Measurements from ENCODE around the gene DNAH10. TPM values are rescaled to one million over a fixed set of nuclear protein-coding genes. Genes with fewer than 3 reads are reported as not detected.

DNAH10 gene
- total RNA-seq, 4 donors from 2014 or later: under 0.01 to 1.7 (median 0.28) TPM

DNA sequence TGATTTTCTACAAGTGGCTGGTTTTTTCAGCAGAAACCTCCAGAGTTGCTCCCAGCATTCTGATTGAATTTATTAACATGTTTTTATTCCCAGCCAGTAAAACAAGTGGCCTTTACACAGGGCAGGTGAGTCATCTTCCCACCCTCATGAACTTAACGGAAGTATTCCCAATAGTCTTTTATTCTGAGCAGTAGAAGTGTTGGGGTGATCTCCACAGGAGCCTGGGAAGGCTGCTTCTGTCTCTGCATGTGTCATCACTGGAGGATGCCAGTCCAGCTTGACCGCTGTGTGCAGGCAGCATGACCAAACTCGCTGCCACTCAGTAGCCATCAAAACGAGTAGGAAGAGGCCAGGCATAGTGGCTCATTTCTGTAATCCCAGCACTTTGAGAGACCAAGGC is 13.4 kb upstream of the DNAH10 start:
- no peak for TF ChIP-seq POLR2A (IDR thresholded peaks at IDR 0.05)
- Histone ChIP-seq H3K27me3 (no peaks in the 10 kb centered on the region), H3K4me3 (no peak overlapping the region), H3K36me3 (peaks cover 0 to 66% (median 0%) of the 10 kb centered on the region in 3 donors), H3K4me1 (no peaks in the 10 kb centered on the region), H3K27ac (no peak overlapping the region), H3K9me3 (no peaks in the 10 kb centered on the region)
- DNase-seq: no peak

DNA sequence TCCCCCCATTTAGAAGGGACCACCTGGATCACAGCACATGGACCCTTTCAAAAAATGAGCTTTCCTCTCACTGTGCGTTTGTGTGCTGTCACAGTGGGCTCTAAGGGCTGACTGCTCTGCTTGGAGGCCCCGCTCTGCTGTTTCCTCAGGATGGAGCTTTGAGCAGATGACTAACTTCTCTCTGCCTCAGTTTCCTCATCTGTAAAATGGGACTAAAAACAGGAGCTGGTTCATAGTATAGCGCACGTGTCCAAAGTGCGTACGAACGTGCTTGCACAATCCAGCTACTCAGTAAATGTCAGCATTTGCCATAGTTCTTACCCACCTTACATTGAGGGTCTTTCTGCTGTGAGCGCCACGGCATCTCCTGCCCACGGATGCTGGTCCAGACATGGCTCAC is 12.7 kb upstream of the DNAH10 start:
- TF ChIP-seq, protein P1, sequence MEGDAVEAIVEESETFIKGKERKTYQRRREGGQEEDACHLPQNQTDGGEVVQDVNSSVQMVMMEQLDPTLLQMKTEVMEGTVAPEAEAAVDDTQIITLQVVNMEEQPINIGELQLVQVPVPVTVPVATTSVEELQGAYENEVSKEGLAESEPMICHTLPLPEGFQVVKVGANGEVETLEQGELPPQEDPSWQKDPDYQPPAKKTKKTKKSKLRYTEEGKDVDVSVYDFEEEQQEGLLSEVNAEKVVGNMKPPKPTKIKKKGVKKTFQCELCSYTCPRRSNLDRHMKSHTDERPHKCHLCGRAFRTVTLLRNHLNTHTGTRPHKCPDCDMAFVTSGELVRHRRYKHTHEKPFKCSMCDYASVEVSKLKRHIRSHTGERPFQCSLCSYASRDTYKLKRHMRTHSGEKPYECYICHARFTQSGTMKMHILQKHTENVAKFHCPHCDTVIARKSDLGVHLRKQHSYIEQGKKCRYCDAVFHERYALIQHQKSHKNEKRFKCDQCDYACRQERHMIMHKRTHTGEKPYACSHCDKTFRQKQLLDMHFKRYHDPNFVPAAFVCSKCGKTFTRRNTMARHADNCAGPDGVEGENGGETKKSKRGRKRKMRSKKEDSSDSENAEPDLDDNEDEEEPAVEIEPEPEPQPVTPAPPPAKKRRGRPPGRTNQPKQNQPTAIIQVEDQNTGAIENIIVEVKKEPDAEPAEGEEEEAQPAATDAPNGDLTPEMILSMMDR (IDR thresholded peaks at IDR 0.05): no peak
- TF ChIP-seq POLR2A (IDR thresholded peaks at IDR 0.05): no peak
- Histone ChIP-seq H3K9me3 (no peaks in the 10 kb centered on the region), H3K4me1 (no peaks in the 10 kb centered on the region), H3K27me3 (no peaks in the 10 kb centered on the region), H3K36me3 (peaks cover 0 to 66% (median 0%) of the 10 kb centered on the region in 3 donors), H3K27ac (no peak overlapping the region), H3K4me3 (no peak overlapping the region)
- no peak for DNase-seq

DNA sequence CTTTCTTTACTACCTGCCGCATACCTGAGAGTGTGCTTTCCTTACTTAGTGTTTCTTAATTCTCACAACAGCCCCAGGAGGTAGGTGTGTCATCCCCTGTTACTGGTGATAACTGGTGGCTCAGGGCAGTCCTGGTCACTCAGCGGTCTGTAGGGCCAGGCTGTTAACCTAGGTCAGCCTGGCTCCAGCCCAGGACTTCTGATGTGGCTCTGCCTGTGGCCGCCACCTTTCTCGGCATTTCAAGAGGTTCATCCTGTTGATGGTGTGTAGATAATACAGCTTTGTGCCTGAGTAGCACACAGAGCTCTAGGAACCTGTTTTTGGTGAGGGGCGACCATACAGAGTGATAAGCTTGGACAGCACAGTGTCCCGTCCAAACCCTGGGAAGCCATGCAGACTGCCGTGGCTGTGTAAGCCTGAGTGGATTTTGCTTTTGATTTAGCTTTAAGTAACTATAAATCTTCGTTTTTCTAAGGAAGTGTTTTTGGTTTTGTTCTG is 11.9 kb upstream of the DNAH10 start:
- Histone ChIP-seq H3K36me3 (peaks cover 0 to 66% (median 0%) of the 10 kb centered on the region in 3 donors), H3K27ac (no peak overlapping the region)
- TF ChIP-seq, protein P1 (IDR thresholded peaks at IDR 0.05): no peak
- no peak for TF ChIP-seq POLR2A (IDR thresholded peaks at IDR 0.05)

DNA sequence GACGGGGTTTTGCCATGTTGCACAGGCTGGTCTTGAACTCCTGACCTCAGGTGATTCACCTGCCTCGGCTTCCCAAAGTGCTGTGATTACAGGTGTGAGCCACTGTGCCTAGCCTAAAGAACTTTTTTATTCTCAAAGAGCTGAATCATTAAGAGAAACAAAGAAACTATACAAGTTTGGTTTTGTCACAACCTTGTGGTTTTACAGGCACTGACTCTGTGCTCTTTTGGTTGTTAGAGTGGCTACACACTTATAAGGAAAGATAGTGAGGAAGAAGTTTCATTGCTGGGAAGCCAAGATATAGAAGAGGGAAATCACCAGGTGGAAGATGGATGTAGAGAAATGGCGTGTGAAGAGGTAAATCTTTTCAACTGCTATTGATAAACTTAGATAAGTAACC is 10.1 kb upstream of the DNAH10 start:
- no peaks in the 10 kb centered on the region for H3K9me3 ChIP-seq
- H3K36me3 ChIP-seq: peaks cover 0 to 74% (median 0%) of the 10 kb centered on the region in 3 donors
- TF ChIP-seq POLR2A (IDR thresholded peaks at IDR 0.05): no peak
- TF ChIP-seq, protein P1 (IDR thresholded peaks at IDR 0.05): no peak
- DNase-seq: no peak
- no peaks in the 10 kb centered on the region for H3K27me3 ChIP-seq
- H3K4me1 ChIP-seq: no peaks in the 10 kb centered on the region
- no peak overlapping the region for H3K27ac ChIP-seq
- H3K4me3 ChIP-seq: no peak overlapping the region

More for the DNA sequence above, 11.9 kb upstream of the DNAH10 start:
- no peaks in the 10 kb centered on the region for H3K27me3 ChIP-seq
- H3K4me3 ChIP-seq: no peak overlapping the region
- no peaks in the 10 kb centered on the region for H3K9me3 ChIP-seq
- H3K4me1 ChIP-seq: no peaks in the 10 kb centered on the region
- no peak for DNase-seq

DNA sequence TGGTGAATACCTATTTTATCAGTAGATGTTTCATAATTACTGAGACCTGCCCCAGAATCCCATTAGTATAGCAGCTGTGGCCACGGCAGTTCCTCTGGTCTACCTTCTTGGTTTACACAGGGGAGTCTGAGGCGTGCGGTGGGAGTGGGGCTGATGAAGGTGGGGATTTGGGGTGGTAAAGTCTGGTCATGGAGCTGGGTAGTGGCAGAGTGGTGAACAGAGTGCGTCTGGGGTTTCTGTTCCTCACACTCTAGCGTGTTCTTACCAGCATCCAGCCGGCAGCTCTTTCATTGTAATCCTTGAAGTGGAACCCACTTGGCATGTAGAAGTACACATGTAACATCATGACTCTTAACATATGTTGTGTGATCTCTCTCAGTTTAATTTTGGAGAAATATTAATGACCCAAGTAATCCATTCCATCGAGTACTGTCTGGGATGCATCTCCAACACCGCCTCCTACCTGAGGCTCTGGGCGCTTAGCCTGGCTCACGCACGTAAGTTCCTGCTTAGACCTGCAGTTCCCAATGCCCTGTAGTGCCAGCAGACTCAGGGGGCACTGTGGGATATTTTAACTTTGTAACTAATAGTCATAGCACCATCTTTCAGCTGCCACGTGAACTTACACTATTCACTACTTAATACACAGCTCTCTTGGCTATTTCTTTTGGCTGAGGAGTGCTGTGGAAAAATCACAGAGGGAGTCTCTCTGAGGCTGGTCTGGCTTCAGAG is 7.9 kb upstream of the DNAH10 start:
- Histone ChIP-seq H3K27ac (no peak overlapping the region), H3K4me1 (no peaks in the 10 kb centered on the region), H3K27me3 (no peaks in the 10 kb centered on the region), H3K36me3 (peaks cover 0 to 69% (median 0%) of the 10 kb centered on the region in 3 donors), H3K4me3 (no peak overlapping the region), H3K9me3 (no peaks in the 10 kb centered on the region)
- no peak for TF ChIP-seq POLR2A (IDR thresholded peaks at IDR 0.05)
- TF ChIP-seq, protein P1 (IDR thresholded peaks at IDR 0.05): no peak
- DNase-seq: no peak

DNA sequence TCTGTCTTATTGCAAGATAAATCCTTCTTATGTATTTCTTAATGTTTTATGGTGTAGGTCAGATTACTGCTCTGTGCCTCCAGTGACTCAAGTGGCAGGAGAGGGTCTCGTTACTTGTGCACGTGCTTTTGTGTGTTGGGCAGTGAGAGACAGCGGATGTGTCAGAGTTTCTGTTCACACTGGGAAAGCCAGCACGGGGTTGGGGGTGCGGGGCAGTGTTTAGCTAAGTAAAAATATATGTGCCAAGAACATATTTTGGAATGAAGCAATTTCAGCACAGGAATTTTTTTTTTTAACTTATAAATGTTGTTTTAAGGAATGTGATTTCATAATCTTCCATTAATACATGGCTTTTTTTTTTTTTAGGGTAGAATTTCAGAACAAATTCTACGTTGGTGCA is 4.5 kb upstream of the DNAH10 start:
- Histone ChIP-seq H3K4me3 (no peak overlapping the region), H3K9me3 (no peaks in the 10 kb centered on the region), H3K27ac (no peak overlapping the region), H3K27me3 (no peaks in the 10 kb centered on the region), H3K4me1 (peaks cover 0 to 13% (median 4%) of the 10 kb centered on the region in 4 donors), H3K36me3 (peaks cover 0 to 52% (median 0%) of the 10 kb centered on the region in 3 donors)
- TF ChIP-seq POLR2A (IDR thresholded peaks at IDR 0.05): no peak
- TF ChIP-seq, protein P1 (IDR thresholded peaks at IDR 0.05): no peak
- no peak for DNase-seq
